Esophagus muscularis mucosa (tissue), 3 donors: ENCODE results near the gene ESRRB.

Source experiments
- POLR2A ChIP-seq: fragments of 450-650 bp; IDR thresholded peaks from one replicate; pipeline ENCODE4 v1.6.1; 2017; ENCODE audit warnings: antibody characterized with exemption, moderate library complexity, mild to moderate bottlenecking, low read depth
- TF ChIP-seq, protein P1 (sequence below), 3 experiments: fragments of 200-600 bp in 2 of 3; fragments of 450-650 bp in 1 of 3; sonication (generic) in 2 of 3; IDR thresholded peaks; one replicate each; pipeline ENCODE4 v1.5.1; 2017 to 2019; ENCODE audit warnings: antibody characterized with exemption in 3 of 3, mild to moderate bottlenecking in 2 of 3, moderate library complexity in 1 of 3

GRCh38 chr14:76490111-76490510 is 114.2 kb downstream of the ESRRB start:
- TF ChIP-seq, protein P1, sequence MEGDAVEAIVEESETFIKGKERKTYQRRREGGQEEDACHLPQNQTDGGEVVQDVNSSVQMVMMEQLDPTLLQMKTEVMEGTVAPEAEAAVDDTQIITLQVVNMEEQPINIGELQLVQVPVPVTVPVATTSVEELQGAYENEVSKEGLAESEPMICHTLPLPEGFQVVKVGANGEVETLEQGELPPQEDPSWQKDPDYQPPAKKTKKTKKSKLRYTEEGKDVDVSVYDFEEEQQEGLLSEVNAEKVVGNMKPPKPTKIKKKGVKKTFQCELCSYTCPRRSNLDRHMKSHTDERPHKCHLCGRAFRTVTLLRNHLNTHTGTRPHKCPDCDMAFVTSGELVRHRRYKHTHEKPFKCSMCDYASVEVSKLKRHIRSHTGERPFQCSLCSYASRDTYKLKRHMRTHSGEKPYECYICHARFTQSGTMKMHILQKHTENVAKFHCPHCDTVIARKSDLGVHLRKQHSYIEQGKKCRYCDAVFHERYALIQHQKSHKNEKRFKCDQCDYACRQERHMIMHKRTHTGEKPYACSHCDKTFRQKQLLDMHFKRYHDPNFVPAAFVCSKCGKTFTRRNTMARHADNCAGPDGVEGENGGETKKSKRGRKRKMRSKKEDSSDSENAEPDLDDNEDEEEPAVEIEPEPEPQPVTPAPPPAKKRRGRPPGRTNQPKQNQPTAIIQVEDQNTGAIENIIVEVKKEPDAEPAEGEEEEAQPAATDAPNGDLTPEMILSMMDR (IDR thresholded peaks at IDR 0.05) = no peak
- TF ChIP-seq POLR2A = no peak
